ENCODE data around the gene DARS2. TPM values are rescaled to one million over a fixed set of nuclear protein-coding genes. Genes with fewer than 3 reads are reported as not detected.

The DARS2 gene
- total RNA-seq, 1 experiment from 2014 or later: 25.6 TPM

- TF ChIP-seq REST (IDR thresholded peaks at IDR 0.05; ENCODE audit: low read depth) (no peak), SRF (IDR thresholded peaks at IDR 0.05; ENCODE audit: low read depth) (no peak; the same call in 1 of the 2 replicates), EZH2 (IDR thresholded peaks at IDR 0.05) (no peak), RAD21 (IDR thresholded peaks at IDR 0.05; ENCODE audit: low read depth) (no peak), ZBTB33 (IDR thresholded peaks at IDR 0.05; ENCODE audit: extremely low read depth, insufficient replicate concordance, low read length) (no peak), ELF1 (IDR thresholded peaks at IDR 0.05; ENCODE audit: borderline replicate concordance, low read depth) (no peak), POLR2A (IDR thresholded peaks at IDR 0.05; ENCODE audit: borderline replicate concordance, extremely low read depth, insufficient read depth, insufficient read length) (peak; percentile 49), JUND (IDR thresholded peaks at IDR 0.05) (0 out of 2 replicates have a peak, but pooled peaks have one; percentile 28), MAX (IDR thresholded peaks at IDR 0.05) (0 out of 2 replicates have a peak, but pooled peaks have one; percentile 7), ZFX (IDR thresholded peaks at IDR 0.05) (no peak)
These were observed 39.0 kb downstream of the DARS2 start (continued) for GRCh38 chr1:173863224-173864161.

Data from HCT116 (cell line).